Measurements from ENCODE around the gene RBM25.
A peak's percentile ranks its signal among the peaks of the same experiment; 100 is the strongest.

DNA sequence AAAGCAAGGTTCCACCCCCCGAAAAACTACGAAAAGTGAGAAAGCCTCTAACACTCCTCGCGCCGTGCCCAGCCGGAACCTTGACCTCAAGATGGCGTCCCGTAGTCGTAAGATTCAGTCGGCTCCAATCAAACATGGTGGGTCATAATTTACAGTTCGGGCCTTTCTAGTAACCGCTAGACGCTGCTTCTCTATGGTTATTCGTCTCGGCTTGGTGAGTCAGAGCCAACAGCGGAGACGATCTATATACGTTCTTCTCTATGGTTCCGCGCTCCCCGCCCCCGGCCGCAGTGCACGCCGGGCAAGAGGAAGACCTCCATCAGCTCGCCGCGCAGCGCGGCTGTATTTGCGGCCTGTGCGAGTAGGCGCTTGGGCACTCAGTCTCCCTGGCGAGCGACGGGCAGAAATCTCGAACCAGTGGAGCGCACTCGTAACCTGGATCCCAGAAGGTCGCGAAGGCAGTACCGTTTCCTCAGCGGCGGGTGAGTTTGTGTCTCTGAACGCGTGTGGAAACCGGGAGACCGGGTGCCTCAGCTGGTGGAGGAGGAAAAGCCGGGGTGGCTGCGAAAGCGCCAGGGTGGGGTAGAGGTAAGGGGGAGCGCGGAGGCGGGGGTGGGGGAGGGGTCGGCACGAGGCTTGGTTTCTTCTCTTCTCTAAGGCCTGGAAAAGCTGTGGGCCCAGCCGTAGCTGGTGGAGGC is at the start of gene RBM25:
- TF ChIP-seq, protein P1, sequence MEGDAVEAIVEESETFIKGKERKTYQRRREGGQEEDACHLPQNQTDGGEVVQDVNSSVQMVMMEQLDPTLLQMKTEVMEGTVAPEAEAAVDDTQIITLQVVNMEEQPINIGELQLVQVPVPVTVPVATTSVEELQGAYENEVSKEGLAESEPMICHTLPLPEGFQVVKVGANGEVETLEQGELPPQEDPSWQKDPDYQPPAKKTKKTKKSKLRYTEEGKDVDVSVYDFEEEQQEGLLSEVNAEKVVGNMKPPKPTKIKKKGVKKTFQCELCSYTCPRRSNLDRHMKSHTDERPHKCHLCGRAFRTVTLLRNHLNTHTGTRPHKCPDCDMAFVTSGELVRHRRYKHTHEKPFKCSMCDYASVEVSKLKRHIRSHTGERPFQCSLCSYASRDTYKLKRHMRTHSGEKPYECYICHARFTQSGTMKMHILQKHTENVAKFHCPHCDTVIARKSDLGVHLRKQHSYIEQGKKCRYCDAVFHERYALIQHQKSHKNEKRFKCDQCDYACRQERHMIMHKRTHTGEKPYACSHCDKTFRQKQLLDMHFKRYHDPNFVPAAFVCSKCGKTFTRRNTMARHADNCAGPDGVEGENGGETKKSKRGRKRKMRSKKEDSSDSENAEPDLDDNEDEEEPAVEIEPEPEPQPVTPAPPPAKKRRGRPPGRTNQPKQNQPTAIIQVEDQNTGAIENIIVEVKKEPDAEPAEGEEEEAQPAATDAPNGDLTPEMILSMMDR (IDR thresholded peaks at IDR 0.05), result no peak
- peak; percentile 93 for TF ChIP-seq TCF7L2 (IDR thresholded peaks at IDR 0.05; ENCODE audit: low read depth, low read length)
